Measurements from ENCODE around the gene SLC32A1. TPM values are rescaled to one million over a fixed set of nuclear protein-coding genes. Genes with fewer than 3 reads are reported as not detected.
A peak's percentile ranks its signal among the peaks of the same experiment; 100 is the strongest.

SLC32A1 gene
- total RNA-seq, 2 experiments from 2014 or later: not detected

DNA sequence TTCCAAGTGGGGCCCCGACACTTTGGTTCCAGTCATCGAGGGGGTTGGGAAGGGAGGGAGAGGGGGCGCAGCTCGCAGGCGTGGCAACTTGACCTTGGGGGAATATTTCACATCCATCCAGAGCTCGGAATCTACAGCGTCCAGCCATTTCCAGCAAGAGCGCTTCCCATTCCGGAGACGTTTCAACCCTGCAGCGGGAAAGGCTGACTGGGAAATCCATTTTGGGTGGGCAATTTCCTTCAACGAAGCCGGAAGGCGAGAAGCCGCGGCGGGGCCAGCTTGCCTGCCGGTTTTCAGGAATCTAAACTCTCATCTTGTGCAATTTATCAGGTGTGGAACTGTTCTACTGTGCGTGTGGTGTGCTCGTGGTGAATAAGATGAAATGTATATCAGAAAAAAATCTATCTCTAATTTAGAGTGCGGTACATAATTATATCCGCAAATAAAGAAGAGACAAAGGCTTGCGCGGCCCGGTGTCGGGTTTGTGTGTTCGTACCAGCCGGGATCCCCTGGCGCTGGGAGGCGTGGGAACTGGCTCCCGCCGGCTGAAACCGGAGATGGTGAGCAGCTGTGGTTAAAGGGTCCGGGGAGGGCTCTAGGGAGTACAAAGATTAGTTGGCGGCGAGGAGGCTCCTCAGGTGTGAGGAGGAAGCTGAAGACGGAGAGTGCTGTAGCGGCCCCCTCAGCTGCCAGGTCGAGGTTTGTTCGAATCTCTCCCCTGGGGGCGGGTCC lies 4.8 kb downstream of the SLC32A1 start:
- CTCF ChIA-PET: no interaction called here
- POLR2A ChIA-PET: interaction anchor here (1.7 kb wide), 1 partner anchor 18 kb away, joined by 6 read pairs; the partner anchor contains the start of gene ACTR5
- ATAC-seq (ENCODE audit: poor library complexity): no peak
- H3K36me3 ChIP-seq (ENCODE audit: insufficient read depth, low read length): no peaks in the 10 kb centered on the region
- peak in 2 of 14 experiments; percentile 24 to 26 for DNase-seq
- peak overlapping the region; percentile 75 for H3K4me3 Mint-ChIP-seq
- no peaks in the 10 kb centered on the region for H3K36me3 Mint-ChIP-seq (ENCODE audit: low read depth)
- H3K27ac Mint-ChIP-seq: peak overlapping the region; percentile 56
- H3K27me3 ChIP-seq (ENCODE audit: control insufficient read depth in 1 of 2, insufficient read depth in 2 of 2, low read length in 2 of 2): peaks cover 91 to 95% of the 10 kb centered on the region in 2 experiments
- H3K27ac ChIP-seq (ENCODE audit: low read depth in 1 of 2, low read length in 2 of 2): no peak overlapping the region
- no peak for TF ChIP-seq CTCF (IDR thresholded peaks at IDR 0.05)
- H3K27me3 Mint-ChIP-seq: peaks cover 91% of the 10 kb centered on the region
- H3K4me3 ChIP-seq (ENCODE audit: low read length): no peak overlapping the region
- peaks cover 0 to 64% of the 10 kb centered on the region in 2 experiments for H3K9me3 ChIP-seq (ENCODE audit: control insufficient read depth in 1 of 2, insufficient read depth in 1 of 2, low read length in 2 of 2)
- H3K9me3 Mint-ChIP-seq: no peaks in the 10 kb centered on the region
- peaks cover 78% of the 10 kb centered on the region for H3K4me1 ChIP-seq (ENCODE audit: insufficient read depth, low read length)
- H3K4me1 Mint-ChIP-seq (ENCODE audit: low read depth): peaks cover 64% of the 10 kb centered on the region
- intact Hi-C loops (cut with DNase I, micrococcal nuclease): no loop called here

DNA sequence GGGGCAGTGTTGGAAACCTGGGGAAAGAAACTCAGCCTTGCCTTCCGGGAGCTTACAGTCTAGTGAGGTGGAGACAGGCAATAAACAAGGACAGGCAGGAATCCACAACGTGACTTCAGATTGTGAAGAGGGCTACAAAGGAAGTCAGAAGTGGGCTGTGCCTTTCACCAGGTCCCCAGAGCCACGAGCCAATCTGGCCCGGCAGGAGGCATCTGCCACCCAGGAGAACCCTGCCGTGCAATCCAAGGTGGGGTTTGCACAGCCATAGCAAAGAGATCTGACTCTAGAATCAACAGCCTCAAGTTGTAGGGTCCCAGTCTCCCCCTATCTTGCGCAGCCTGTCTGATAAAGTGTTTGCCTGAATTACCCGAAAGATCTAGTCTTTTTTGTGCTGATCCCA lies 5.5 kb downstream of the SLC32A1 start:
- H3K4me3 ChIP-seq (ENCODE audit: low read length): no peak overlapping the region
- H3K27ac ChIP-seq (ENCODE audit: low read depth in 1 of 2, low read length in 2 of 2): no peak overlapping the region
- H3K9me3 ChIP-seq (ENCODE audit: control insufficient read depth in 1 of 2, insufficient read depth in 1 of 2, low read length in 2 of 2): peaks cover 0 to 59% of the 10 kb centered on the region in 2 experiments
- ATAC-seq (ENCODE audit: poor library complexity) (no peak), DNase-seq (peak in 2 of 14 experiments; percentile 20 to 27)
- Mint-ChIP-seq H3K36me3 (ENCODE audit: low read depth) (no peaks in the 10 kb centered on the region), H3K27me3 (peaks cover 98% of the 10 kb centered on the region), H3K27ac (peak overlapping the region; percentile 57), H3K9me3 (no peaks in the 10 kb centered on the region), H3K4me1 (ENCODE audit: low read depth) (peaks cover 64% of the 10 kb centered on the region), H3K4me3 (peak overlapping the region; percentile 80)
- POLR2A ChIA-PET: interaction anchor here (1.7 kb wide), 1 partner anchor 18 kb away, joined by 6 read pairs; the partner anchor contains the start of gene ACTR5
- H3K36me3 ChIP-seq (ENCODE audit: insufficient read depth, low read length): no peaks in the 10 kb centered on the region
- peaks cover 93 to 97% of the 10 kb centered on the region in 2 experiments for H3K27me3 ChIP-seq (ENCODE audit: control insufficient read depth in 1 of 2, insufficient read depth in 2 of 2, low read length in 2 of 2)
- peaks cover 73% of the 10 kb centered on the region for H3K4me1 ChIP-seq (ENCODE audit: insufficient read depth, low read length)
- intact Hi-C loops (cut with DNase I, micrococcal nuclease): loop anchor here (2.0 to 5.0 kb wide), 3 partner anchors 17 to 82 kb away; partner anchors contain the start of gene ACTR5 (in 1 of the 2)
- CTCF ChIA-PET: no interaction called here
- TF ChIP-seq CTCF (IDR thresholded peaks at IDR 0.05): no peak

DNA sequence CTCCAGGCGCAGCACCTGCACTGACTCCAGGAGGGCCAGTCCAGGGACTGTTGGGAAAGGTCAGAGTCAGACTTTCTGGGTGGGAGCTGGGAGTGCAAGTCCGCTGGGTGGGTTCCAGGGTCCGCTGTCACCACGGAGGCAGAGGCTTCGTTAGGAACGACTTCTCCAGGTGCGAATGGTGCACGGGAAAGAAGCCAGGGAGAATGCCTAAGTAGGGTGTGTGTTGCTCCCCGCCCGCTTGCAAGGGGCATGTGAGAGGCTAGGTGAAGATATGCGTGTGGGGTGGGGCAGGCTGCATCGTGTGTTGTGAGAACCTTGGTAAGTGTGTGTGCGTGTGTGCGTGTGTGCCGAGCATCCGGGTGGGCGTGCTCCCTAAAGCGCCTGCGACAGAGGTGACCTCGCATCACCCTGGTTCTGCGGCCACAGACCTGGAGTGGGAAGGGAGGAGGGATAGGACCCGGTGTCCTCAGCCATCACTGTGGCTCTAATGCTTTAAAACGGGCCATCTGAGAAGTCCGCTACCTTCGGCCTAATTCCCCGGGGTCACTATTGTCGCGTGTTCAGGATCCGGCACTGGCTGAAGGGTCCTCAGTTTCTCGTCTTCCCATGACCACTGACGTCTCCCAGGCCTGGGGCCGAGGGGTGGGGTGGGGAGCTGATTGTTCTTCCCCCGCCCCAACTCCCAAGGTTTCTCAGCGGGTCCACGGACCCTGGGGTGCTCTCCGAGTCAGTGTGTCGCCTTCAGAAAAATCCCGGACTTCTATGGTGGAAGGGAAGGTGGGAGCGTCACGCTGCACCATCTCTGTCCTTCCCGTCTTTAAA lies 6.1 kb downstream of the SLC32A1 start:
- Mint-ChIP-seq H3K27ac (peak overlapping the region; percentile 57), H3K27me3 (peaks cover 100% of the 10 kb centered on the region), H3K9me3 (no peaks in the 10 kb centered on the region), H3K4me1 (ENCODE audit: low read depth) (peaks cover 60% of the 10 kb centered on the region), H3K36me3 (ENCODE audit: low read depth) (no peaks in the 10 kb centered on the region), H3K4me3 (peak overlapping the region; percentile 82)
- H3K4me1 ChIP-seq (ENCODE audit: insufficient read depth, low read length): peaks cover 66% of the 10 kb centered on the region
- H3K27ac ChIP-seq (ENCODE audit: low read depth in 1 of 2, low read length in 2 of 2): no peak overlapping the region
- no peak for TF ChIP-seq CTCF (IDR thresholded peaks at IDR 0.05)
- H3K27me3 ChIP-seq (ENCODE audit: control insufficient read depth in 1 of 2, insufficient read depth in 2 of 2, low read length in 2 of 2): peaks cover 93 to 96% of the 10 kb centered on the region in 2 experiments
- no peak for ATAC-seq (ENCODE audit: poor library complexity)
- H3K4me3 ChIP-seq (ENCODE audit: low read length): peak overlapping the region; percentile 56
- intact Hi-C loops (cut with DNase I, micrococcal nuclease): loop anchor here (2.0 to 5.0 kb wide), 3 partner anchors 16 to 83 kb away; partner anchors contain the start of gene ACTR5 (in 1 of the 2)
- H3K36me3 ChIP-seq (ENCODE audit: insufficient read depth, low read length): no peaks in the 10 kb centered on the region
- H3K9me3 ChIP-seq (ENCODE audit: control insufficient read depth in 1 of 2, insufficient read depth in 1 of 2, low read length in 2 of 2): peaks cover 0 to 54% of the 10 kb centered on the region in 2 experiments
- CTCF ChIA-PET: interaction anchor here (0.7 to 0.9 kb wide), 2 partner anchors 7 to 71 kb away, joined by 3 read pairs; no protein-coding TSS in a partner anchor
- POLR2A ChIA-PET: interaction anchor here (1.7 kb wide), 1 partner anchor 17 kb away, joined by 6 read pairs; the partner anchor contains the start of gene ACTR5
- DNase-seq: peak in 4 of 14 experiments; percentile 14 to 52 (median 28)

All from CD4-positive, alpha-beta T cell (primary cell).